HG02884 (cell line): ENCODE measurements around the gene CPT2.

Experiments
- ATAC-seq: cut with Tn5 transposase; IDR thresholded peaks from one replicate; pipeline ENCODE4 v1.9.1; 2021; ENCODE audit warnings: mild to moderate bottlenecking, moderate library complexity; ENCODE audit not compliant: unreplicated experiment

Gene CPT2

GRCh38 chr1:53260631-53261247 lies 64.1 kb downstream of the CPT2 start:
- no peak for ATAC-seq

- ATAC-seq: no peak
Observed at GRCh38 chr1:53262000-53262399, 65.4 kb downstream of the CPT2 start.
